GM12891 (cell line): ENCODE measurements around the gene IER5.

ENCODE experiments used
- PAX5 ChIP-seq: IDR thresholded peaks from 2 replicates; pipeline ENCODE4 v1.6.1; 2011; ENCODE audit warnings: low read length, moderate library complexity, mild to moderate bottlenecking; ENCODE audit not compliant: insufficient read depth, severe bottlenecking
- POLR2A ChIP-seq: IDR thresholded peaks from 2 replicates; pipeline ENCODE4 v1.6.1; 2011; ENCODE audit warnings: low read depth, low read length, control low read depth
- POLR2AphosphoS5 ChIP-seq: IDR thresholded peaks from 2 replicates; pipeline ENCODE4 v1.6.1; 2011; ENCODE audit warnings: low read depth, low read length, control low read depth
- POU2F2 ChIP-seq: IDR thresholded peaks from 2 replicates; pipeline ENCODE4 v1.6.1; 2011; ENCODE audit warnings: low read depth, mild to moderate bottlenecking, control low read depth, low read length, moderate library complexity
- SPI1 ChIP-seq: IDR thresholded peaks from 2 replicates; pipeline ENCODE4 v1.6.1; 2011; ENCODE audit warnings: low read depth, low read length, control low read depth
- TAF1 ChIP-seq: IDR thresholded peaks from 2 replicates; pipeline ENCODE4 v1.6.1; 2011; ENCODE audit warnings: low read depth, low read length, control low read depth

DNA sequence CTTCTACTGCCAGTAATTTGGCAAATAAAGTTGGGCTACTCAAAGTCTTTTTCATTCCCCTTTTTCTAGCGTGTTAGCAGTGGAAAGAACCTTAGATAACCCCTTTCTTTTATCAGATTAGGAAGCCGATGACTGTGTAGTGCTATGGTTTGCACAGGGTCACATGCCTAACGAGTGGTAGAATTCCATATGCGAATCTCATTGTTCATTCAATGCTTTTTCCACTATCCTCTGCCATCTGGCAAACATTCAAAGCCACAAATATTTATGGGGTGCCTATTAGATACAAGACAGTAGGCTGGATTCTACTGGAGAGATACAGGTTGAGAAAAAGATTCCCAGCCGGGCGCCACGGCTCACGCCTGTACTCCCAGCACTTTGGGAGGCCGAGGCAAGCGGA is 14.9 kb upstream of the IER5 start:
- no peak for TF ChIP-seq TAF1
- no peak for TF ChIP-seq POLR2A
- TF ChIP-seq POLR2AphosphoS5: no peak
- no peak for TF ChIP-seq SPI1
- TF ChIP-seq POU2F2: no peak
- no peak for TF ChIP-seq PAX5
